ENCODE measurements around the gene ARID2. TPM values are rescaled to one million over a fixed set of nuclear protein-coding genes. Genes with fewer than 3 reads are reported as not detected.

ARID2 gene
- total and polyA plus RNA-seq, 2 donors (not counting 1 experiment from before 2014, with no cell fraction given), result 5.0 to 49.2 TPM

GRCh38 chr12:45850302-45850701 is 120.8 kb downstream of the ARID2 start:
- no peaks in the 10 kb centered on the region for H3K4me1 ChIP-seq (ENCODE audit: control insufficient read depth in 2 of 2, insufficient read depth in 2 of 2, low read length in 2 of 2)
- H3K4me2 ChIP-seq (replicated peaks; ENCODE audit: low read depth, low read length, poor library complexity, severe bottlenecking), result no peak overlapping the region
- Mint-ChIP-seq H3K4me1 (no peaks in the 10 kb centered on the region), H3K9me3 (ENCODE audit: insufficient read depth) (no peaks in the 10 kb centered on the region), H3K27me3 (no peaks in the 10 kb centered on the region), H3K4me3 (no peak overlapping the region), H3K27ac (no peak overlapping the region)
- DNase-seq (no peak), ATAC-seq (ENCODE audit: low read depth) (no peak)
- intact Hi-C loops (cut with micrococcal nuclease), result no loop called here
- ChIA-PET CTCF (no interaction called here), POLR2A (no interaction called here)
- no peak for TF ChIP-seq EZH2 (IDR thresholded peaks at IDR 0.05; ENCODE audit: borderline replicate concordance, insufficient read depth, low read depth, low read length, poor library complexity, severe bottlenecking)
- no peak for TF ChIP-seq CTCF (IDR thresholded peaks at IDR 0.05)
- no peaks in the 10 kb centered on the region for H3K27me3 ChIP-seq (replicated peaks in 1 of 4; ENCODE audit: control extremely low read depth in 1 of 4, control insufficient read depth in 3 of 4, insufficient read depth in 4 of 4, low read length in 3 of 4)
- no peak overlapping the region for H3K4me3 ChIP-seq (ENCODE audit: control extremely low read depth in 1 of 5, extremely low read depth in 1 of 5, insufficient read depth in 1 of 5, low read depth in 2 of 5, low read length in 4 of 5)
- no peak overlapping the region for H2AFZ ChIP-seq (ENCODE audit: insufficient read depth, low read depth, low read length, poor library complexity, severe bottlenecking)
- peaks cover 0 to 37% of the 10 kb centered on the region in 2 experiments for H3K36me3 ChIP-seq (replicated peaks in 1 of 2; ENCODE audit: control extremely low read depth in 1 of 2, control insufficient read depth in 1 of 2, extremely low read depth in 1 of 2, insufficient read depth in 2 of 2, low read length in 1 of 2)
- H3K9ac ChIP-seq (ENCODE audit: low read length), result no peak overlapping the region
- H3K27ac ChIP-seq (ENCODE audit: low read length in 2 of 2), result no peak overlapping the region
- no peaks in the 10 kb centered on the region for H3K9me3 ChIP-seq (ENCODE audit: control extremely low read depth in 1 of 3, control insufficient read depth in 2 of 3, insufficient read depth in 1 of 3, low read length in 2 of 3)
- no peaks in the 10 kb centered on the region for H3K79me2 ChIP-seq (ENCODE audit: control insufficient read depth, insufficient read depth, low read length)
- H4K20me1 ChIP-seq (ENCODE audit: control insufficient read depth, insufficient read depth, low read length, poor library complexity, severe bottlenecking), result no peaks in the 10 kb centered on the region

GRCh38 chr12:45852508-45852907 is 123.0 kb downstream of the ARID2 start:
- H3K4me2 ChIP-seq (replicated peaks; ENCODE audit: low read depth, low read length, poor library complexity, severe bottlenecking), result no peak overlapping the region
- Mint-ChIP-seq H3K27me3 (no peaks in the 10 kb centered on the region), H3K4me3 (no peak overlapping the region), H3K9me3 (ENCODE audit: insufficient read depth) (no peaks in the 10 kb centered on the region), H3K27ac (no peak overlapping the region), H3K4me1 (no peaks in the 10 kb centered on the region)
- H3K9ac ChIP-seq (ENCODE audit: low read length), result no peak overlapping the region
- intact Hi-C loops (cut with micrococcal nuclease), result no loop called here
- DNase-seq (no peak), ATAC-seq (ENCODE audit: low read depth) (no peak)
- no peaks in the 10 kb centered on the region for H3K4me1 ChIP-seq (ENCODE audit: control insufficient read depth in 2 of 2, insufficient read depth in 2 of 2, low read length in 2 of 2)
- H2AFZ ChIP-seq (ENCODE audit: insufficient read depth, low read depth, low read length, poor library complexity, severe bottlenecking), result no peak overlapping the region
- no peaks in the 10 kb centered on the region for H4K20me1 ChIP-seq (ENCODE audit: control insufficient read depth, insufficient read depth, low read length, poor library complexity, severe bottlenecking)
- WGBS (ENCODE audit: insufficient coverage), result 100% methylated on average over 3 of the region's 7 CpGs
- H3K27me3 ChIP-seq (replicated peaks in 1 of 4; ENCODE audit: control extremely low read depth in 1 of 4, control insufficient read depth in 3 of 4, insufficient read depth in 4 of 4, low read length in 3 of 4), result no peaks in the 10 kb centered on the region
- TF ChIP-seq EZH2 (IDR thresholded peaks at IDR 0.05; ENCODE audit: borderline replicate concordance, insufficient read depth, low read depth, low read length, poor library complexity, severe bottlenecking) (no peak), CTCF (IDR thresholded peaks at IDR 0.05) (no peak)
- H3K9me3 ChIP-seq (ENCODE audit: control extremely low read depth in 1 of 3, control insufficient read depth in 2 of 3, insufficient read depth in 1 of 3, low read length in 2 of 3), result no peaks in the 10 kb centered on the region
- POLR2A ChIA-PET, result no interaction called here
- H3K27ac ChIP-seq (ENCODE audit: low read length in 2 of 2), result no peak overlapping the region
- peaks cover 0 to 37% of the 10 kb centered on the region in 2 experiments for H3K36me3 ChIP-seq (replicated peaks in 1 of 2; ENCODE audit: control extremely low read depth in 1 of 2, control insufficient read depth in 1 of 2, extremely low read depth in 1 of 2, insufficient read depth in 2 of 2, low read length in 1 of 2)
- CTCF ChIA-PET, result no interaction called here
- H3K4me3 ChIP-seq (ENCODE audit: control extremely low read depth in 1 of 5, extremely low read depth in 1 of 5, insufficient read depth in 1 of 5, low read depth in 2 of 5, low read length in 4 of 5), result no peak overlapping the region
- no peaks in the 10 kb centered on the region for H3K79me2 ChIP-seq (ENCODE audit: control insufficient read depth, insufficient read depth, low read length)

Data from B cell (primary cell).